Stimulated activated CD4-positive, alpha-beta T cell treated with anti-CD3 and anti-CD28 coated beads, TNF-alpha, amount 100 ng/mL, for 48 hours (primary cell): ENCODE results near the gene DNAJC3.

Experiments
- DNase-seq, 3 donors: peaks; one replicate each; pipeline ENCODE4 v3.0.0-alpha.2; 2020; ENCODE audit warnings: low read depth in 3 of 3

DNAJC3 gene

DNA sequence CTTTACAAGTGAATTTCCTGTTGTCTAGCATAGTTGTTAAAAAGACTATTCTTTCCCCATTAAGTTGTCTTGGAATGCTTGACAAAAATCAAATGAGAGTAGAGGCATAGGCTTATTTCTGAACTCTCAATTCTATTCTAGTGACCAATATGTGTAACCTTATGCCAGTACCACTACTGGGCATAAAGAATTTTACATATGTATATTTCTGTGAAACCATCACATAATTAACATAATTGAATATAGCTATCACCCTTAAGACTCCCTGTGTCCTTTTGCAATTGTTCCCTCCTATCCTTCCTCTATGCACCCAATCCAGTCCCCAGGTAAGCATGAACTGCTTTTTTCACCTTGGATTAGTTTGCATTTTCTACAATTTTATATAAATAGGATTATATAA is 165.0 kb downstream of the DNAJC3 start:
- DNase-seq = no peak

DNA sequence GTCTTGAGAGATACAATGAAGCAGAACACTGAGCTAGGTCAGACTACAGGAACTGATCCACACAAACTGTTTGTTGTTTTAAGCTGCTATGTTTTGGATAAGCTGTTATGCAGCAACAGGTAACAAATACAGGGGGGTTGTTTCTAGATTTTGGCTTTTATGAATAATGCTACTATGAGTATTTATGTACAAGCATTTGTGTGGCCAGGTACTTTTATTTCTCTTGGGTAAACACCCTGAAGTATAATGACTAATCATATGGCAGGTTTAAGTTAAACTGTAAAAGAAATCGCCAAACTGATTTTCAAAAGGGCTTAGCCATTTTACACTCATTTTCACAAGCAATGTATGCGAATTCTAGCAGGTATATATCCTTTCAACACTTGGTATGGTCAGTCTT is 166.0 kb downstream of the DNAJC3 start:
- DNase-seq = no peak
